IMR-90 (cell line): Measurements from ENCODE around the gene ZNF785. TPM values are rescaled to one million over a fixed set of nuclear protein-coding genes. Genes with fewer than 3 reads are reported as not detected.

Experiments used
- microRNA-seq, 2 experiments: library from miRNA; stranded (forward) in 1 of 2; unstranded in 1 of 2; fragments of 10-50 nt in 1 of 2; fragments of <30 nt in 1 of 2; gene quantifications in 1 of 2; microRNA quantifications in 1 of 2; one replicate each; pipeline versions ENCODE3 to v1.1.0; 2013 to 2020; ENCODE audit not compliant: insufficient read depth in 1 of 2, insufficient read length in 1 of 2, unreplicated experiment in 1 of 2
- polyA plus RNA-seq, 3 experiments: library from polyadenylated mRNA; depleted of rRNA; stranded (reverse); fragments of >200 nt; gene quantifications; 2 replicates each; pipeline ENCODE4 v1.2.3, GENCODE V29; 2012; ENCODE audit warnings: low replicate concordance in 1 of 3
- small RNA-seq, 5 experiments: library from RNA; depleted of rRNA; stranded (forward); fragments of <200 nt; gene quantifications; one replicate each; pipeline ENCODE3, GENCODE V24; 2012
- total RNA-seq: library from RNA; depleted of rRNA; stranded (reverse); fragments of >200 nt; gene quantifications from 2 replicates; pipeline ENCODE4 v1.2.3, GENCODE V29; 2012; rRNA removed

ZNF785 gene
- total and polyA plus RNA-seq, 2 of the 4 experiments (the other 2 are of a cell fraction) = 2.9 to 4.0 TPM

Small RNAs within 50 kb of the gene (microRNA-seq; reads per million reads assigned to microRNA genes)
- not detected for gene AC093249.1 (ENCODE audit: insufficient read depth, insufficient read length)
- gene AC093249.4 (ENCODE audit: insufficient read depth, insufficient read length) = not detected

Small RNAs within 50 kb of the gene (small RNA-seq; reads per million reads assigned to genes)
- gene AC093249.1 (0 reads per million in 5 experiments), gene AC093249.4 (0 reads per million in 5 experiments)

Other genes with a start within 250 kb of the ZNF785 start
- 29.6 and 34.4 TPM in 2 replicates for gene CD2BP2, start 230.4 kb downstream of the ZNF785 start, total RNA-seq
- 41.1 and 44.0 TPM in 2 replicates for gene CD2BP2, start 230.4 kb downstream of the ZNF785 start, polyA plus RNA-seq (2012; rRNA removed)
- 8.1 and 8.4 TPM in 2 replicates for gene TBC1D10B, start 215.2 kb downstream of the ZNF785 start, total RNA-seq
- gene TBC1D10B, start 215.2 kb downstream of the ZNF785 start, polyA plus RNA-seq (2012; rRNA removed) = 24.9 and 26.4 TPM in 2 replicates
- gene MYL11, start 210.9 kb downstream of the ZNF785 start, total RNA-seq = not detected in 2 replicates
- gene MYL11, start 210.9 kb downstream of the ZNF785 start, polyA plus RNA-seq (2012; rRNA removed) = 1.1 and 1.2 TPM in 2 replicates
- not detected in 2 replicates for gene SEPTIN1, start 203.1 kb downstream of the ZNF785 start, total RNA-seq
- 0.24 and 0.50 TPM in 2 replicates for gene SEPTIN1, start 203.1 kb downstream of the ZNF785 start, polyA plus RNA-seq (2012; rRNA removed)
- gene ZNF48, start 190.3 kb downstream of the ZNF785 start, total RNA-seq = 6.6 and 6.9 TPM in 2 replicates
- 5.8 and 6.7 TPM in 2 replicates for gene ZNF48, start 190.3 kb downstream of the ZNF785 start, polyA plus RNA-seq (2012; rRNA removed)
- 5.2 and 5.8 TPM in 2 replicates for gene ZNF771, start 178.1 kb downstream of the ZNF785 start, total RNA-seq
- 10.9 and 16.8 TPM in 2 replicates for gene ZNF771, start 178.1 kb downstream of the ZNF785 start, polyA plus RNA-seq (2012; rRNA removed)
- 23.3 and 24.9 TPM in 2 replicates for gene DCTPP1, start 155.7 kb downstream of the ZNF785 start, total RNA-seq
- 45.5 and 48.9 TPM in 2 replicates for gene DCTPP1, start 155.7 kb downstream of the ZNF785 start, polyA plus RNA-seq (2012; rRNA removed)
- gene SEPHS2, start 139.8 kb downstream of the ZNF785 start, total RNA-seq = 10.4 and 10.6 TPM in 2 replicates
- 25.5 and 31.4 TPM in 2 replicates for gene SEPHS2, start 139.8 kb downstream of the ZNF785 start, polyA plus RNA-seq (2012; rRNA removed)
- not detected in 2 replicates for gene ITGAL, start 113.0 kb downstream of the ZNF785 start, total RNA-seq
- gene ITGAL, start 113.0 kb downstream of the ZNF785 start, polyA plus RNA-seq (2012; rRNA removed) = not detected in 2 replicates
- gene ZNF768, start 59.1 kb downstream of the ZNF785 start, total RNA-seq = 9.2 and 9.3 TPM in 2 replicates
- gene ZNF768, start 59.1 kb downstream of the ZNF785 start, polyA plus RNA-seq (2012; rRNA removed) = 20.3 and 22.1 TPM in 2 replicates
- 1.9 and 2.0 TPM in 2 replicates for gene ZNF747, start 50.8 kb downstream of the ZNF785 start, total RNA-seq
- 2.6 and 2.9 TPM in 2 replicates for gene ZNF747, start 50.8 kb downstream of the ZNF785 start, polyA plus RNA-seq (2012; rRNA removed)
- 2.2 and 2.5 TPM in 2 replicates for gene ZNF764, start 27.3 kb downstream of the ZNF785 start, total RNA-seq
- 4.6 and 5.3 TPM in 2 replicates for gene ZNF764, start 27.3 kb downstream of the ZNF785 start, polyA plus RNA-seq (2012; rRNA removed)
- gene ZNF688, start 14.0 kb downstream of the ZNF785 start, total RNA-seq = 1.7 and 1.8 TPM in 2 replicates
- gene ZNF688, start 14.0 kb downstream of the ZNF785 start, polyA plus RNA-seq (2012; rRNA removed) = 3.7 and 5.5 TPM in 2 replicates
- 1.9 and 2.7 TPM in 2 replicates for gene ZNF689, start 24.7 kb upstream of the ZNF785 start, total RNA-seq
- 2.9 and 3.8 TPM in 2 replicates for gene ZNF689, start 24.7 kb upstream of the ZNF785 start, polyA plus RNA-seq (2012; rRNA removed)
- 1.4 and 2.2 TPM in 2 replicates for gene PRR14, start 65.3 kb upstream of the ZNF785 start, total RNA-seq
- gene PRR14, start 65.3 kb upstream of the ZNF785 start, polyA plus RNA-seq (2012; rRNA removed) = 11.8 and 11.9 TPM in 2 replicates
- gene FBRS, start 72.7 kb upstream of the ZNF785 start, total RNA-seq = 2.0 and 2.8 TPM in 2 replicates
- 20.5 and 22.4 TPM in 2 replicates for gene FBRS, start 72.7 kb upstream of the ZNF785 start, polyA plus RNA-seq (2012; rRNA removed)
- gene SRCAP, start 113.5 kb upstream of the ZNF785 start, total RNA-seq = 4.5 and 6.4 TPM in 2 replicates
- 8.2 and 8.9 TPM in 2 replicates for gene SRCAP, start 113.5 kb upstream of the ZNF785 start, polyA plus RNA-seq (2012; rRNA removed)
- gene PHKG2, start 162.7 kb upstream of the ZNF785 start, total RNA-seq = 26.0 and 26.7 TPM in 2 replicates
- gene PHKG2, start 162.7 kb upstream of the ZNF785 start, polyA plus RNA-seq (2012; rRNA removed) = 37.7 and 38.9 TPM in 2 replicates
- 0.90 and 1.7 TPM in 2 replicates for gene CFAP119, start 176.4 kb upstream of the ZNF785 start, total RNA-seq
- gene CFAP119, start 176.4 kb upstream of the ZNF785 start, polyA plus RNA-seq (2012; rRNA removed) = 7.6 and 8.8 TPM in 2 replicates
- 63.9 and 72.4 TPM in 2 replicates for gene RNF40, start 176.6 kb upstream of the ZNF785 start, total RNA-seq
- 46.7 and 49.7 TPM in 2 replicates for gene RNF40, start 176.6 kb upstream of the ZNF785 start, polyA plus RNA-seq (2012; rRNA removed)
- gene ZNF629, start 201.5 kb upstream of the ZNF785 start, total RNA-seq = 9.1 and 9.4 TPM in 2 replicates
- gene ZNF629, start 201.5 kb upstream of the ZNF785 start, polyA plus RNA-seq (2012; rRNA removed) = 6.6 and 7.3 TPM in 2 replicates